ENCODE results near the gene GRM7. TPM values are rescaled to one million over a fixed set of nuclear protein-coding genes. Genes with fewer than 3 reads are reported as not detected.
A peak's percentile ranks its signal among the peaks of the same experiment; 100 is the strongest.

GRM7 gene
- total RNA-seq, 1 experiment from 2014 or later, result 0.28 TPM

GRCh38 chr3:6860149-6860953, 564 bp upstream of the GRM7 start:
- DNase-seq, result peak; percentile 36

More at GRCh38 chr3:6860149-6860953, 564 bp upstream of the GRM7 start:
- H3K23ac ChIP-seq (ENCODE audit: insufficient read length, low read depth, low read length), result no peak overlapping the region
- no peak overlapping the region for H4K8ac ChIP-seq (replicated peaks; ENCODE audit: insufficient read length, low read depth, low read length)
- no peak overlapping the region for H3K56ac ChIP-seq (ENCODE audit: insufficient read length, low read depth, low read length)
- peak overlapping the region; percentile 78 for H3K4me2 ChIP-seq (ENCODE audit: insufficient read depth, insufficient read length, low read length)
- H3K27me3 ChIP-seq (ENCODE audit: insufficient read depth, low read length), result peaks cover 44% of the 10 kb centered on the region
- no peak overlapping the region for H2BK15ac ChIP-seq (ENCODE audit: low read depth, low read length)
- H2AFZ ChIP-seq (ENCODE audit: low read length), result no peak overlapping the region
- no peak overlapping the region for H3K9ac ChIP-seq (ENCODE audit: extremely low read depth, insufficient read length, low read length)
- H3K14ac ChIP-seq (ENCODE audit: insufficient read depth, low read length), result no peak overlapping the region
- H3K4ac ChIP-seq (ENCODE audit: low read depth, low read length), result no peak overlapping the region
- WGBS (ENCODE audit: extremely low coverage, insufficient read length, low lambda C conversion rate), result no CpG with 5 or more reads among the region's 28 CpGs
- no peak overlapping the region for H2BK20ac ChIP-seq (ENCODE audit: low read depth, low read length, poor library complexity, severe bottlenecking)
- H4K91ac ChIP-seq (ENCODE audit: insufficient read length, low read depth, low read length), result no peak overlapping the region
- H3K9me3 Mint-ChIP-seq, result peaks cover 0 to 2% of the 10 kb centered on the region in 2 experiments; a peak in 1 of 5 replicates
- H3K18ac ChIP-seq (ENCODE audit: insufficient read length, low read depth, low read length), result no peak overlapping the region
- H3K27ac Mint-ChIP-seq, result no peak overlapping the region
- H3K4me1 Mint-ChIP-seq, result peaks cover 24 to 27% of the 10 kb centered on the region in 2 experiments
- no peaks in the 10 kb centered on the region for H3K9me3 ChIP-seq (ENCODE audit: control insufficient read depth, low read depth, low read length)
- no peaks in the 10 kb centered on the region for H3K4me1 ChIP-seq (ENCODE audit: insufficient read depth, low read length)
- H3K4me3 Mint-ChIP-seq, result peak overlapping the region; percentile 63 to 87
- H3K79me1 ChIP-seq (ENCODE audit: insufficient read depth, low read depth, low read length, poor library complexity, severe bottlenecking), result no peaks in the 10 kb centered on the region
- TF ChIP-seq CTCF (conservative IDR thresholded peaks at IDR 0.05), result no peak
- H2AK5ac ChIP-seq (ENCODE audit: insufficient read length, low read length), result no peak overlapping the region
- H3K36me3 Mint-ChIP-seq (ENCODE audit: insufficient read depth in 1 of 3, low read depth in 3 of 3), result no peaks in the 10 kb centered on the region; a peak in 1 of 7 replicates
- no peaks in the 10 kb centered on the region for H4K20me1 ChIP-seq (ENCODE audit: control insufficient read depth, insufficient read depth, insufficient read length)
- H2BK5ac ChIP-seq (ENCODE audit: insufficient read length, low read length), result no peak overlapping the region
- H3K27me3 Mint-ChIP-seq (ENCODE audit: low read depth), result peaks cover 96% of the 10 kb centered on the region
- no peak overlapping the region for H2BK12ac ChIP-seq (ENCODE audit: insufficient read length, low read depth, low read length)
- H3K79me2 ChIP-seq (ENCODE audit: insufficient read depth, low read length), result no peaks in the 10 kb centered on the region
- H2BK120ac ChIP-seq (ENCODE audit: low read depth, low read length, poor library complexity, severe bottlenecking), result no peak overlapping the region
- H3K23me2 ChIP-seq (ENCODE audit: insufficient read length, low read depth, low read length, poor library complexity, severe bottlenecking), result peaks cover 28% of the 10 kb centered on the region
- no peak overlapping the region for H3K27ac ChIP-seq (ENCODE audit: insufficient read length, low read depth, low read length)
- no peak overlapping the region for H4K5ac ChIP-seq (ENCODE audit: insufficient read length, low read depth, low read length)
- no peak overlapping the region for H3T11ph ChIP-seq (ENCODE audit: low read length)
